ENCODE data around the gene SSMEM1. TPM values are rescaled to one million over a fixed set of nuclear protein-coding genes. Genes with fewer than 3 reads are reported as not detected.
"Not testable (repeated sequence)": the region's sequence is repeated elsewhere in the genome, so short reads cannot be mapped to it uniquely, and the experiment has no call there.

SSMEM1 gene
- polyA plus RNA-seq, 4 donors = not detected

GRCh38 chr7:130243486-130243885, 35.8 kb downstream of the SSMEM1 start:
- DNase-seq (ENCODE audit: low read depth in 4 of 4, low spot score in 2 of 4) = not testable (repeated sequence)

DNA sequence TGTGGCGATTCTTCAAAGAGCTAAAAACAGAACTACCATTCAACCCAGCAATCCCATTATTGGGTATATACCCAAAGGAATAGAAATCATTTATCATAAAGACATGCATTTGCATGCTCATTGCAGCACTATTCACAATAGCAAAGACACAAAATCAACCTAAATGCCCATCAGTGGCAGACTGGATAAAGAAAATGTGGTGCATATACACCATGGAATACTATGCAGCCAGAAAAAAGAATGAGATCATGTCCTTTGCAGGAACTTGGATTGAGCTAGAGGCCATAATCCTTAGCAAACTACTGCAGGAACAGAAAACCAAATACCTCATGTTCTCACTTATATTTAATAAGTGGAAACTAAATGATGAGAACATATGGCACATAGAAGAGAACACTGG, 38.8 kb downstream of the SSMEM1 start:
- DNase-seq (ENCODE audit: low read depth in 4 of 4, low spot score in 2 of 4) = not testable (repeated sequence)

- not testable (repeated sequence) for DNase-seq (ENCODE audit: low read depth in 4 of 4, low spot score in 2 of 4)
Measured at GRCh38 chr7:130248842-130249241, 41.2 kb downstream of the SSMEM1 start.

- not testable (repeated sequence) for DNase-seq (ENCODE audit: low read depth in 4 of 4, low spot score in 2 of 4)
Measured at GRCh38 chr7:130249626-130250025, 42.0 kb downstream of the SSMEM1 start.

GRCh38 chr7:130254555-130254954, 46.9 kb downstream of the SSMEM1 start:
- DNase-seq (ENCODE audit: low read depth in 4 of 4, low spot score in 2 of 4) = no peak

GRCh38 chr7:130256704-130257103, 49.0 kb downstream of the SSMEM1 start:
- no peak for DNase-seq (ENCODE audit: low read depth in 4 of 4, low spot score in 2 of 4)

- no peak for DNase-seq (ENCODE audit: low read depth in 4 of 4, low spot score in 2 of 4)
Measured at GRCh38 chr7:130258494-130259078, 50.9 kb downstream of the SSMEM1 start.

DNA sequence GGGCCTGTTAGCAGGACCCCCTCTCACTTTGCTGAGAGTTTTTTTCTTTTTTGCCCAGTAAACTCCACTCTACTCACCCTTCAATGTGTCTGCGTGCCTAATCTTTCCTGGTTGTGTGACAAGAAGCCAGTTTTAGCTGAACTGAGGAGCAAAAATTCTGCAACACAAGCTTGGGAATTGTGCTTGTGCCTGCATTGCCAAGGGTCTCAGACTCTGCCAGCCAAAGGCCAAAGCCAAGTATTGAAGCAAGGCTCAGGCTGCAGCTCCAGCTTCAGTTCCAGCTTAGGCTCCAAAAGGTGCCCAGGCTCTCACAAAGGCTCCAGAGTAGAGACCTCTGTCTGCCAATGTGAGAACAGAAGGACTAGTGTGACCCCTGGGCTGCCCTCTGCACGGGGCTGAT, 54.8 kb downstream of the SSMEM1 start:
- DNase-seq (ENCODE audit: low read depth in 4 of 4, low spot score in 2 of 4) = no peak

- DNase-seq (ENCODE audit: low read depth in 4 of 4, low spot score in 2 of 4) = no peak
Measured at GRCh38 chr7:130263130-130263529, 55.5 kb downstream of the SSMEM1 start.

Other genes starting within 250 kb of the SSMEM1 start
- gene ZC3HC1, start 156.5 kb upstream of the SSMEM1 start, polyA plus RNA-seq (ENCODE audit: insufficient read length in 4 of 4) = 10 to 100 TPM; 27.0 to 33.0 (median 29.7) TPM
- gene KLHDC10, start 137.3 kb upstream of the SSMEM1 start, polyA plus RNA-seq (ENCODE audit: insufficient read length in 4 of 4) = 10 to 100 TPM; 46.1 to 57.7 (median 49.7) TPM
- gene TMEM209, start 2.5 kb upstream of the SSMEM1 start, polyA plus RNA-seq (ENCODE audit: insufficient read length in 4 of 4) = 10 to 100 TPM; 24.8 to 30.5 (median 26.0) TPM
- gene CPA2, start 59.0 kb downstream of the SSMEM1 start, polyA plus RNA-seq (ENCODE audit: insufficient read length in 4 of 4) = under 1 TPM; 0.38 to 0.61 (median 0.46) TPM
- gene CPA4, start 85.3 kb downstream of the SSMEM1 start, polyA plus RNA-seq (ENCODE audit: insufficient read length in 4 of 4) = under 1 TPM; 0.10 to 0.57 (median 0.38) TPM
- under 1 TPM in 3 of 4 donors, not detected in 1; 0.08 to 0.14 (median 0.10) TPM for gene CPA5, start 137.0 kb downstream of the SSMEM1 start, polyA plus RNA-seq (ENCODE audit: insufficient read length in 4 of 4)
- gene CPA1, start 172.6 kb downstream of the SSMEM1 start, polyA plus RNA-seq (ENCODE audit: insufficient read length in 4 of 4) = 1 to 10 TPM; 1.3 to 2.5 (median 1.7) TPM
- 10 to 100 TPM; 26.7 to 31.6 (median 28.4) TPM for gene CEP41, start 233.2 kb downstream of the SSMEM1 start, polyA plus RNA-seq (ENCODE audit: insufficient read length in 4 of 4)